K562 (cell line): ENCODE measurements around the gene OTOGL. TPM values are rescaled to one million over a fixed set of nuclear protein-coding genes. Genes with fewer than 3 reads are reported as not detected.

Source experiments
- ATAC-seq: fragments of 200-7000 bp; cut with Tn5 transposase; 3 replicates; pipeline ENCODE4 v1.9.1; 2020; ENCODE audit warnings: moderate library complexity
- BruUV-seq: library from RNA; stranded (reverse); fragments of 400-500 nt; replicated peaks from 2 replicates; lab custom pipeline; 2021; lab: Mats Ljungman, UMichigan
- CTCF ChIA-PET: fragments of 300-600 bp; formaldehyde crosslinking; extraction: SDS; loops from one replicate; lab custom pipeline; 2021; ENCODE audit warnings: low intra/inter-chr PET ratio; lab: Yijun Ruan, JAX
- POLR2A ChIA-PET: fragments of 300-600, 350-650 bp; sonication (Branson Sonifier 250); formaldehyde crosslinking; extraction: SDS; loops from one replicate; lab custom pipeline; 2021; ENCODE audit warnings: antibody characterized with exemption, inconsistent platforms; lab: Yijun Ruan, JAX
- DNase-seq, 4 experiments: peaks; one replicate each; pipeline versions ENCODE4 v3.0.0 to v3.0.0-alpha.2; 2011 to 2018; ENCODE audit warnings: low spot score in 3 of 4, mixed read lengths in 3 of 4; ENCODE audit errors: extremely low read depth in 1 of 4
- FAIRE-seq: peaks from 2 replicates; lab custom pipeline; 2011; peaks lifted over from hg19 to GRCh38; lab: Jason Lieb, UNC
- H2AFZ ChIP-seq: 2 replicates; pipeline ENCODE4 v1.6.0; 2011; ENCODE audit warnings: low read depth, low read length, control low read depth, inconsistent platforms
- H3K27ac ChIP-seq: fragments of 200-600 bp; 3 replicates; pipeline ENCODE4 v1.8.0; 2011; ENCODE audit warnings: low read depth, mild to moderate bottlenecking, control low read depth, inconsistent platforms, low read length, moderate library complexity, mixed read lengths; ENCODE audit errors: extremely low read depth
- H3K27me3 ChIP-seq, 2 experiments: fragments of 300-600 bp in 1 of 2; 2 replicates in 1 of 2; 3 replicates in 1 of 2; pipeline versions ENCODE4 v1.6.0 to v1.8.0; 2011; ENCODE audit warnings: inconsistent platforms in 2 of 2, low read length in 2 of 2, mild to moderate bottlenecking in 1 of 2, mixed read lengths in 1 of 2, moderate library complexity in 1 of 2; ENCODE audit not compliant: control insufficient read depth in 2 of 2, insufficient read depth in 2 of 2
- H3K36me3 ChIP-seq: fragments of 300-600 bp; 3 replicates; pipeline ENCODE4 v1.8.0; 2011; ENCODE audit warnings: mild to moderate bottlenecking, low read length, inconsistent platforms; ENCODE audit not compliant: control insufficient read depth, insufficient read depth
- H3K4me1 ChIP-seq, 2 experiments: fragments of 200-600 bp in 1 of 2; replicated peaks in 1 of 2; 2 replicates in 1 of 2; 3 replicates in 1 of 2; pipeline versions ENCODE4 v1.5.1 to v1.8.0; 2011; ENCODE audit warnings: inconsistent platforms in 2 of 2, low read length in 2 of 2, mild to moderate bottlenecking in 1 of 2, mixed read lengths in 1 of 2, moderate library complexity in 1 of 2; ENCODE audit not compliant: control insufficient read depth in 2 of 2, insufficient read depth in 2 of 2
- H3K4me2 ChIP-seq: 2 replicates; pipeline ENCODE4 v1.6.1; 2011; ENCODE audit warnings: low read length, control low read depth, inconsistent platforms, mixed read lengths; ENCODE audit not compliant: insufficient read depth
- H3K4me3 ChIP-seq: fragments of 200-600 bp; sonication (generic), shearing (Covaris generic); 2 replicates; pipeline ENCODE4 v1.5.1; 2016; ENCODE audit warnings: control low read depth, inconsistent platforms
- H3K79me2 ChIP-seq: fragments of 200-600 bp; 3 replicates; pipeline ENCODE4 v1.8.0; 2011; ENCODE audit warnings: low read length, inconsistent platforms; ENCODE audit not compliant: control insufficient read depth, insufficient read depth
- H3K9ac ChIP-seq, 2 experiments: 2 replicates each; pipeline versions ENCODE4 v1.6.0 to v1.6.1; 2011; ENCODE audit warnings: low read depth in 2 of 2, low read length in 2 of 2, control low read depth in 1 of 2, inconsistent platforms in 1 of 2, mild to moderate bottlenecking in 1 of 2, mixed read lengths in 1 of 2; ENCODE audit not compliant: insufficient read depth in 1 of 2
- H3K9me1 ChIP-seq: one replicate; pipeline ENCODE4 v1.6.0; 2011; ENCODE audit warnings: inconsistent platforms, mild to moderate bottlenecking, low read length, moderate library complexity; ENCODE audit not compliant: control insufficient read depth, insufficient read depth
- H3K9me3 ChIP-seq: replicated peaks from 2 replicates; pipeline ENCODE4 v1.5.1; 2011; ENCODE audit warnings: low read depth, low read length, inconsistent platforms; ENCODE audit not compliant: control insufficient read depth, insufficient read depth
- H4K20me1 ChIP-seq: replicated peaks from 2 replicates; pipeline ENCODE4 v1.6.1; 2011; ENCODE audit warnings: low read length, inconsistent platforms, mixed read lengths; ENCODE audit not compliant: control insufficient read depth, insufficient read depth
- ARHGAP35 ChIP-seq: fragments of 450-650 bp; IDR thresholded peaks from 2 replicates; pipeline ENCODE4 v1.6.1; 2018; ENCODE audit not compliant: partially characterized antibody
- BMI1 ChIP-seq: fragments of 150-350 bp; IDR thresholded peaks from 2 replicates; pipeline ENCODE4 v1.6.1; 2014; ENCODE audit warnings: low read length
- BRF1 ChIP-seq: IDR thresholded peaks from 3 replicates; pipeline ENCODE4 v1.6.1; 2011; ENCODE audit warnings: borderline replicate concordance, mild to moderate bottlenecking; ENCODE audit not compliant: insufficient read length; ENCODE audit errors: extremely low read depth
- CBX5 ChIP-seq: IDR thresholded peaks from 2 replicates; pipeline ENCODE4 v1.6.1; 2014; ENCODE audit warnings: low read depth, borderline replicate concordance
- GABPB1 ChIP-seq: sonication (generic); formaldehyde crosslinking; IDR thresholded peaks from 2 replicates; pipeline ENCODE4 v1.8.0; 2022; ENCODE audit warnings: mild to moderate bottlenecking, missing genetic modification reagents
- GMEB1 ChIP-seq: fragments of 250-450 bp; sonication (Bioruptor Pico); IDR thresholded peaks from 2 replicates; pipeline ENCODE4 v1.4.0; 2020; ENCODE audit warnings: mild to moderate bottlenecking
- HDAC2 ChIP-seq: fragments of 450-650 bp; IDR thresholded peaks from 2 replicates; pipeline ENCODE4 v1.6.1; 2016; ENCODE audit warnings: mild to moderate bottlenecking
- HMGN3 ChIP-seq: IDR thresholded peaks from 2 replicates; pipeline ENCODE4 v1.6.1; 2011; ENCODE audit warnings: borderline replicate concordance, low read depth, mild to moderate bottlenecking, mixed read lengths, low read length; ENCODE audit not compliant: insufficient read length; ENCODE audit errors: extremely low read depth
- MEIS2 ChIP-seq: fragments of 450-650 bp; IDR thresholded peaks from 2 replicates; pipeline ENCODE4 v1.6.1; 2014; ENCODE audit warnings: mild to moderate bottlenecking; ENCODE audit not compliant: partially characterized antibody
- SIX5 ChIP-seq, 2 experiments: IDR thresholded peaks; 2 replicates each; pipeline ENCODE4 v1.6.1; 2011; ENCODE audit warnings: low read length in 2 of 2, borderline replicate concordance in 1 of 2, low read depth in 1 of 2, mild to moderate bottlenecking in 1 of 2, moderate library complexity in 1 of 2; ENCODE audit not compliant: insufficient read depth in 1 of 2
- TCF3 ChIP-seq: sonication (generic); formaldehyde crosslinking; IDR thresholded peaks from 2 replicates; pipeline ENCODE4 v1.4.0; 2020; ENCODE audit warnings: mild to moderate bottlenecking, missing genetic modification reagents
- ZBTB26 ChIP-seq: fragments of 450-650 bp; formaldehyde crosslinking; IDR thresholded peaks from 2 replicates; pipeline ENCODE4 v1.4.0; 2022; ENCODE audit warnings: missing genetic modification characterization
- ZNF445 ChIP-seq: fragments of 250-450 bp; sonication (Bioruptor Pico); IDR thresholded peaks from 2 replicates; pipeline ENCODE4 v1.4.0; 2020; ENCODE audit warnings: low read depth, mild to moderate bottlenecking, moderate library complexity
- ZNF583 ChIP-seq: fragments of 250-450 bp; sonication (Bioruptor Pico); IDR thresholded peaks from 2 replicates; pipeline ENCODE4 v1.4.0; 2020
- in situ Hi-C: fragments of 300-500 bp; cut with MboI; formaldehyde crosslinking; loops from 4 replicates; pipeline ENCODE4 v1.15.0; 2018; ENCODE audit warnings: inconsistent platforms, mixed read lengths
- intact Hi-C: fragments of 100-400 bp; cut with micrococcal nuclease; formaldehyde crosslinking; loops from 2 replicates; pipeline ENCODE4 v1.14.2; 2022
- polyA plus RNA-seq, 8 experiments: library from polyadenylated mRNA; depleted of rRNA in 4 of 8; stranded (reverse) in 5 of 8; unstranded in 3 of 8; fragments of >200 nt; fragmentation: Nextera tagmentation in 2 of 8; fragmentation: Illumina TruSeq in 1 of 8; extraction: Ambion mirVana in 2 of 8; extraction: Trizol in 1 of 8; gene quantifications; 2 replicates each; pipeline versions ENCODE4 v1.2.1 to v1.2.3, GENCODE V29; 2011 to 2014; ENCODE audit warnings: inconsistent platforms in 1 of 8, missing spikeins in 1 of 8
- total RNA-seq, 7 experiments: library from RNA; depleted of rRNA in 6 of 7; stranded (reverse); fragments of >200 nt in 6 of 7; fragmentation: Illumina TruSeq in 2 of 7; extraction: Trizol in 2 of 7; gene quantifications; 2 replicates each; pipeline versions ENCODE4 v1.2.1 to v1.2.3, GENCODE V29; 2011 to 2021; ENCODE audit warnings: low replicate concordance in 1 of 7

OTOGL gene
- total and polyA plus RNA-seq, 9 of the 15 experiments (the other 6 are each of a cell fraction or from before 2014, with no cell fraction given): 0.02 to 0.03 TPM; not detected in 7

GRCh38 chr12:80419644-80420043 lies 320.3 kb downstream of the OTOGL start:
- no peak overlapping the region for H2AFZ ChIP-seq
- no peaks in the 10 kb centered on the region for H3K79me2 ChIP-seq
- H3K27me3 ChIP-seq: no peaks in the 10 kb centered on the region
- no peaks in the 10 kb centered on the region for H3K9me1 ChIP-seq
- DNase-seq: no peak
- no peak for ATAC-seq
- no peaks in the 10 kb centered on the region for H4K20me1 ChIP-seq
- no peaks in the 10 kb centered on the region for H3K4me1 ChIP-seq
- no peak for TF ChIP-seq SIX5 (IDR thresholded peaks at IDR 0.05; ENCODE audit: borderline replicate concordance in 1 of 2, insufficient read depth in 1 of 2, low read depth in 1 of 2, low read length in 2 of 2)
- TF ChIP-seq ARHGAP35: no peak
- no peak for TF ChIP-seq ZBTB26 (CRISPR knock-in tag)
- no peak for TF ChIP-seq BMI1
- TF ChIP-seq ZNF445: no peak
- in situ Hi-C loops (no loop called here), intact Hi-C loops (loop anchor here (10.0 kb wide), 1 partner anchor 1205 kb away; no protein-coding TSS in a partner anchor)
- no peak for FAIRE-seq
- no peak overlapping the region for H3K4me2 ChIP-seq
- H3K27ac ChIP-seq: no peak overlapping the region
- POLR2A ChIA-PET: no interaction called here
- H3K36me3 ChIP-seq: no peaks in the 10 kb centered on the region
- CTCF ChIA-PET: no interaction called here
- H3K9me3 ChIP-seq: no peaks in the 10 kb centered on the region; the same call in 1 of the 2 replicates
- no TSS peak for BruUV-seq
- no peak overlapping the region for H3K4me3 ChIP-seq
- H3K9ac ChIP-seq: no peak overlapping the region

GRCh38 chr12:80420075-80420474 lies 320.7 kb downstream of the OTOGL start:
- H3K36me3 ChIP-seq: no peaks in the 10 kb centered on the region
- CTCF ChIA-PET: no interaction called here
- TF ChIP-seq GABPB1 (CRISPR knock-in tag) (no peak), HMGN3 (no peak), TCF3 (CRISPR knock-in tag) (no peak), SIX5 (IDR thresholded peaks at IDR 0.05; ENCODE audit: borderline replicate concordance in 1 of 2, insufficient read depth in 1 of 2, low read depth in 1 of 2, low read length in 2 of 2) (no peak), HDAC2 (no peak), GMEB1 (CRISPR knock-in tag) (no peak), MEIS2 (no peak), BRF1 (no peak), ZNF583 (CRISPR knock-in tag) (no peak), CBX5 (no peak)

More at GRCh38 chr12:80420075-80420474, 320.7 kb downstream of the OTOGL start:
- intact Hi-C loops: no loop called here
- no peak overlapping the region for H3K27ac ChIP-seq
- H3K9me3 ChIP-seq: no peaks in the 10 kb centered on the region; the same call in 1 of the 2 replicates
- no peaks in the 10 kb centered on the region for H4K20me1 ChIP-seq
- no peak overlapping the region for H3K9ac ChIP-seq
- H3K9me1 ChIP-seq: no peaks in the 10 kb centered on the region
- no peaks in the 10 kb centered on the region for H3K79me2 ChIP-seq
- POLR2A ChIA-PET: no interaction called here
- in situ Hi-C loops: no loop called here
- ATAC-seq (no peak), DNase-seq (no peak), FAIRE-seq (no peak)
- no peak overlapping the region for H3K4me3 ChIP-seq
- no peaks in the 10 kb centered on the region for H3K4me1 ChIP-seq
- H2AFZ ChIP-seq: no peak overlapping the region
- no TSS peak for BruUV-seq
- no peak overlapping the region for H3K4me2 ChIP-seq
- H3K27me3 ChIP-seq: no peaks in the 10 kb centered on the region
